Measurements from ENCODE around the gene TNS1. TPM values are rescaled to one million over a fixed set of nuclear protein-coding genes. Genes with fewer than 3 reads are reported as not detected.

The TNS1 gene
- total RNA-seq, 4 donors from 2014 or later, result 169 to 316 (median 229) TPM

DNA sequence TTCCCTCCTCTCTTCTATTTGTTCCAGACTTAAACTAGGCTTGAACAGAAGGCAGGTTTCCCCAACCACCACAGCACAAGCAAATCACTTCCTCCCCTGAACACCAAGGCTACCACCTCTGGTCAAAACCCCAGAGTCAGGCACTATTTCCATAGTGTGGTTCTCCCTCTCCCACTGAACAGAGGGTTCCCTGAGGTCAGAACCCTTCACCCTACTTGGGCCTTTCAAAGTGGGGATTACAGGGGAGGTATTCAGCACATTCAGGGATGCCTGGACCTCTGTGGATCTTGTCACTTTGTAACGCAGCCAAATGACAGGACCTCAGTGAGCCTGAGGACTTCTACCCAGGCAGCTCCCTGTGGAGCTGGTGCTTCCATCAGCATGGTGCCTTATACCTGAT lies 88.7 kb downstream of the TNS1 start:
- Histone ChIP-seq H3K4me1 (peaks cover 84 to 97% of the 10 kb centered on the region in 2 donors), H3K9me3 (no peaks in the 10 kb centered on the region), H3K27me3 (no peaks in the 10 kb centered on the region), H3K4me3 (replicated peaks in 1 of 3) (no peak overlapping the region), H3K27ac (peak overlapping the region; percentile 96 to 100 (median 98)), H3K36me3 (peaks cover 3 to 9% of the 10 kb centered on the region in 2 donors)
- DNase-seq, result no peak
- intact Hi-C loops (cut with DNase I), result no loop called here
- no peak for TF ChIP-seq POLR2A (IDR thresholded peaks at IDR 0.05)
- TF ChIP-seq, protein P1, sequence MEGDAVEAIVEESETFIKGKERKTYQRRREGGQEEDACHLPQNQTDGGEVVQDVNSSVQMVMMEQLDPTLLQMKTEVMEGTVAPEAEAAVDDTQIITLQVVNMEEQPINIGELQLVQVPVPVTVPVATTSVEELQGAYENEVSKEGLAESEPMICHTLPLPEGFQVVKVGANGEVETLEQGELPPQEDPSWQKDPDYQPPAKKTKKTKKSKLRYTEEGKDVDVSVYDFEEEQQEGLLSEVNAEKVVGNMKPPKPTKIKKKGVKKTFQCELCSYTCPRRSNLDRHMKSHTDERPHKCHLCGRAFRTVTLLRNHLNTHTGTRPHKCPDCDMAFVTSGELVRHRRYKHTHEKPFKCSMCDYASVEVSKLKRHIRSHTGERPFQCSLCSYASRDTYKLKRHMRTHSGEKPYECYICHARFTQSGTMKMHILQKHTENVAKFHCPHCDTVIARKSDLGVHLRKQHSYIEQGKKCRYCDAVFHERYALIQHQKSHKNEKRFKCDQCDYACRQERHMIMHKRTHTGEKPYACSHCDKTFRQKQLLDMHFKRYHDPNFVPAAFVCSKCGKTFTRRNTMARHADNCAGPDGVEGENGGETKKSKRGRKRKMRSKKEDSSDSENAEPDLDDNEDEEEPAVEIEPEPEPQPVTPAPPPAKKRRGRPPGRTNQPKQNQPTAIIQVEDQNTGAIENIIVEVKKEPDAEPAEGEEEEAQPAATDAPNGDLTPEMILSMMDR (IDR thresholded peaks at IDR 0.05), result no peak
- WGBS, 2 donors, result 92 to 100% methylated on average over 1 of the region's 1 CpG

DNA sequence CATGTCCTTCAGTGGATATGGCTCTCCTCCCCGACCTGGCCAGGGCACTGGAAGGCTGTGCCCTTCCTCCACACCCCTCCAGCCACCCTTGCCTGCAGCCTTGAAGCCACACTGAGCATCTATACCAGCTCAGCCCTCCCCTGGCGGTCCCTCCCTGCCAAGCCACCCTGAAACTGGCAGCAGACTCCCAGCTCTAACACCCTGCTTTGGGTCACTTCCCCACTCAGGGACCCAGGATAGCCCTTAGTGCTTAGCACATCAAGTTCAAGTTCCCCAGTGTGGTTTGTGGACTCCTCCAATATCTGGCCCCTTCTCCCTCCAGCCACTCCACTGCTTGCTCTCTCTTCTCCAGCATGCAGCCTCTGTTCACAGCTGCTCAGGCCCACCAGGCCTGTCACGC lies 89.4 kb downstream of the TNS1 start:
- intact Hi-C loops (cut with DNase I), result no loop called here
- Histone ChIP-seq H3K4me1 (peaks cover 85 to 97% of the 10 kb centered on the region in 2 donors), H3K36me3 (peaks cover 3 to 9% of the 10 kb centered on the region in 2 donors), H3K27ac (peak overlapping the region; percentile 96 to 100 (median 98)), H3K4me3 (replicated peaks in 1 of 3) (no peak overlapping the region), H3K9me3 (no peaks in the 10 kb centered on the region), H3K27me3 (no peaks in the 10 kb centered on the region)
- TF ChIP-seq, protein P1 (IDR thresholded peaks at IDR 0.05), result no peak
- no peak for TF ChIP-seq POLR2A (IDR thresholded peaks at IDR 0.05)
- no peak for DNase-seq
- 73 to 82% methylated on average over 3 of the region's 3 CpGs for WGBS, 2 donors

DNA sequence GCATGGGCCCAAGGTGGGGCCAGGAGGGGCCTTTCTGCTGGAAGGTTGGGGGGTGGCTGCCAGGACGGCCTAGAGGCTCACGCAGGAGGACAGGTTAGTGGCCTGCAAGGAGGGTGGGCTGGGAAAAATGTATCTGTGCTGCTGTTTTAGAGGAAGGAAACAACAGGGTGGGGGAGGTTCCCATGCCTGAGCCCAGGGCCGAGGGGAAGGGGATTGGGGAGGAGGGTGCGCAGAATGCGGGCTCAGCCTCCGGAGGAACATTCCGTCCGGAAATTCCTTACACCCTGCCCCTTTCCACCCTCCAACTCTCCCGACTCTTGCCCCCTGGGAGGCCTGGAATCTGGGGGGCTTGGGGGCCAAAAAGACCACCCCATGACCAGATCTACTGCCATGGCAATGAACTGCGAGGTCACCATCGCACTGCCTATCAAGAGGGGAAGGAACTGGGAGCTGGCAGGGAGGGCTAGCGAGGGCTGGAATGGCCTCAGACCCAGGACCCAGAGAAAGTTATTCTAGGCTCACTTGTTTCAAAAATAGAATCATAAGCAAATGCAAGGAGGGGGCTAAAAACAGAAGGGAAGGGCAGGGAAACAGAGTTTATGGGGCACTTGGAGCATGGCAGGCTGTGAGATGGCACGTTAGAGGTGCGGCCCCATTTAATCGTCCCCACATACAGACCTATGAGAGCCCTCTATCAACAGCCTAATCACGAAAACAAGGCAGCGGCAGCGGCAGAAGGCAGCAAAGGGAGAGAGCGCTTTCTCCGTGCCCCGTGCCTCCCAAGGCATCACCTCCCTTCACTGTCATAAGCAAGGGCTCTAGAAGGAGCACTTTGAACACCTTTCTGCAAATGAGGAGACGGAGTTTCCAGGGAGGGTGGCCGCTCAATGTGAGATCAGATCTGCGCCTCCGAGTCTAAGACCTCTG lies 90.4 kb downstream of the TNS1 start:
- H3K4me3 ChIP-seq (replicated peaks in 1 of 3), result no peak overlapping the region
- intact Hi-C loops (cut with DNase I), result no loop called here
- H3K4me1 ChIP-seq, result peaks cover 82 to 97% of the 10 kb centered on the region in 2 donors
- DNase-seq, result no peak
- 72 to 78% methylated on average over 24 to 25 of the region's 25 CpGs for WGBS, 2 donors
- TF ChIP-seq, protein P1 (IDR thresholded peaks at IDR 0.05), result no peak
- no peak for TF ChIP-seq POLR2A (IDR thresholded peaks at IDR 0.05)
- H3K27ac ChIP-seq, result peak overlapping the region; percentile 96 to 100 (median 98)
- no peaks in the 10 kb centered on the region for H3K9me3 ChIP-seq
- peaks cover 3 to 9% of the 10 kb centered on the region in 2 donors for H3K36me3 ChIP-seq
- no peaks in the 10 kb centered on the region for H3K27me3 ChIP-seq

DNA sequence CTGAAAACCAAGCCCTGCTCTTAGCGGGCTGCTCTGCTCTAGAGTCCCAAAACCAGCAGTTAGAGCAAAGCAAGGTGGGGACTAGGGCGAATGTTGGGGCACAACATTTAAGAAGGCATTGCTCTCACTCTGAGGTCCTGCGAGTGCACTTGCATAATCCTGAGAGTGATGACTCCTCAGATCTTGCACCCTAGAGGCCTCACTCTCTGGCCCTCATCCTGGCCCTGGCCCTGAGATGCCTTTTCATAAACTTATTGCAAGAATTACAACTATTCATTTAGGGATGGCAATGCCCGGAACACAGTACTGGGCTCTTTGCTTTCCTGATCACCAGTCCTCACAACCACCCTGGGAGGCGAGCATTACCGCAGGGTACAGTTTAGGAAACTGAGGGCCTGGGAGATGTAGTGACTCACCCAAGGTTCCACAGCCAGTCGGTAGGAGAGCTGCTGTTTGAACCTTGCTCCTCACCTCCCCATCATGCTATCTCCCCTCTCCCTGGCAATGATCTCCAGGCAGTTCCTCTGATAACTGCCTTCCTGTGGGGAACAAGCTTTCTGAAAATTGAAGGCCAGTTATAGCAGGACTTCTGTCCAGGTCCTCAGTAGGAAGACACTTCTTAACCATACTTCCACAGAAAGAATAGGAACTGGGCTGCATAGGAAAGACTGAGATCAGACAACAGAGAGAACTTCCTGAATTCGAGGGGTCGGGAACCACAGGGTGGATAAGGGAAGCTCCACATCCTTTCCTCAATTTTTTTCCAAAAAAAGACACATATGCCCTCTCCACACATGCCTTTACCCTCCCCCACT lies 91.3 kb downstream of the TNS1 start:
- no peak overlapping the region for H3K4me3 ChIP-seq (replicated peaks in 1 of 3)
- H3K9me3 ChIP-seq, result no peaks in the 10 kb centered on the region
- H3K27me3 ChIP-seq, result no peaks in the 10 kb centered on the region
- TF ChIP-seq, protein P1 (IDR thresholded peaks at IDR 0.05), result no peak
- intact Hi-C loops (cut with DNase I), result no loop called here
- peaks cover 3 to 9% of the 10 kb centered on the region in 2 donors for H3K36me3 ChIP-seq
- 71 to 75% methylated on average over 9 of the region's 9 CpGs for WGBS, 2 donors
- DNase-seq, result no peak
- peaks cover 78 to 97% of the 10 kb centered on the region in 2 donors for H3K4me1 ChIP-seq
- H3K27ac ChIP-seq, result peak overlapping the region; percentile 96 to 100 (median 98)

Data from thyroid gland (tissue), 4 donors.